Uterus (tissue), 2 donors: ENCODE measurements around the gene OR51L1.

Experiments used
- POLR2A ChIP-seq, 2 donors: fragments of 450-650 bp; IDR thresholded peaks; one replicate each; pipeline ENCODE4 v1.6.1; 2016; ENCODE audit warnings: antibody characterized with exemption in 2 of 2, mild to moderate bottlenecking in 1 of 2, moderate library complexity in 1 of 2
- TF ChIP-seq, protein P1 (sequence below), 4 experiments: fragments of 200-600 bp in 2 of 4; fragments of 450-650 bp in 2 of 4; sonication (generic) in 2 of 4; IDR thresholded peaks; one replicate each; pipeline ENCODE4 v1.5.1; 2016 to 2019; ENCODE audit warnings: antibody characterized with exemption in 4 of 4, mild to moderate bottlenecking in 2 of 4, moderate library complexity in 1 of 4

DNA sequence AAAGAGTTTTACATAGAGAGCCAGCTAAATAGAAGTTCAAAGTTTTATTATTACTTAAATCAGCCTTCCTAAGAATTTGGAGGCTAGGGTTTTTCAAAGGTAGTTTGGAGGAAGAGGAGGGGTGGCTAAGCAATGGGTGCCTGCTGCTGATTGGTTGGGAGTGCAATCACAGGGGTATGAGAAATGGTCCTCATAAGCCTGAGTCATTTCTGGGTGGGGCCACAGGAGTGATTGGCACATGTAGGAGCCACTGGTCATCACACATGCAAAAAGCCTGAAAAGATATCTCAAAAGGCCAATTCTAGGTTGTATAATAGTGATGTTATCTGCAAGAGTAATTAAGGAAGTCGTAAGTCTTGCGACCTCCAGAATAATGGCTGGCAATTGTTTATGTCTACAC lies 12.9 kb downstream of the OR51L1 start:
- TF ChIP-seq, protein P1, sequence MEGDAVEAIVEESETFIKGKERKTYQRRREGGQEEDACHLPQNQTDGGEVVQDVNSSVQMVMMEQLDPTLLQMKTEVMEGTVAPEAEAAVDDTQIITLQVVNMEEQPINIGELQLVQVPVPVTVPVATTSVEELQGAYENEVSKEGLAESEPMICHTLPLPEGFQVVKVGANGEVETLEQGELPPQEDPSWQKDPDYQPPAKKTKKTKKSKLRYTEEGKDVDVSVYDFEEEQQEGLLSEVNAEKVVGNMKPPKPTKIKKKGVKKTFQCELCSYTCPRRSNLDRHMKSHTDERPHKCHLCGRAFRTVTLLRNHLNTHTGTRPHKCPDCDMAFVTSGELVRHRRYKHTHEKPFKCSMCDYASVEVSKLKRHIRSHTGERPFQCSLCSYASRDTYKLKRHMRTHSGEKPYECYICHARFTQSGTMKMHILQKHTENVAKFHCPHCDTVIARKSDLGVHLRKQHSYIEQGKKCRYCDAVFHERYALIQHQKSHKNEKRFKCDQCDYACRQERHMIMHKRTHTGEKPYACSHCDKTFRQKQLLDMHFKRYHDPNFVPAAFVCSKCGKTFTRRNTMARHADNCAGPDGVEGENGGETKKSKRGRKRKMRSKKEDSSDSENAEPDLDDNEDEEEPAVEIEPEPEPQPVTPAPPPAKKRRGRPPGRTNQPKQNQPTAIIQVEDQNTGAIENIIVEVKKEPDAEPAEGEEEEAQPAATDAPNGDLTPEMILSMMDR (IDR thresholded peaks at IDR 0.05) = no peak
- TF ChIP-seq POLR2A (IDR thresholded peaks at IDR 0.05) = no peak
